HepG2 (cell line): ENCODE data around the gene TRIP4. TPM values are rescaled to one million over a fixed set of nuclear protein-coding genes. Genes with fewer than 3 reads are reported as not detected.

Experiments used
- ATF1 ChIP-seq: IDR thresholded peaks from 2 replicates; pipeline ENCODE4 v1.6.1; 2016; ENCODE audit warnings: mild to moderate bottlenecking, control low read depth
- HOXA7 ChIP-seq: sonication (generic); formaldehyde crosslinking; IDR thresholded peaks from 2 replicates; pipeline ENCODE4 v1.8.1; 2022; ENCODE audit warnings: mild to moderate bottlenecking, missing genetic modification reagents, moderate library complexity
- JUND ChIP-seq: sonication (generic); formaldehyde crosslinking; IDR thresholded peaks from 2 replicates; pipeline ENCODE4 v1.8.0; 2022; ENCODE audit warnings: mild to moderate bottlenecking, missing genetic modification reagents
- MAFK ChIP-seq, 2 experiments: IDR thresholded peaks in 1 of 2; conservative IDR thresholded peaks in 1 of 2; 2 replicates each; pipeline ENCODE4 v1.6.1; 2011; ENCODE audit warnings: improper control_type of control experiment in 2 of 2, low read length in 2 of 2
- MTF1 ChIP-seq: sonication (generic); formaldehyde crosslinking; IDR thresholded peaks from 2 replicates; pipeline ENCODE4 v1.5.0; 2020; ENCODE audit warnings: missing genetic modification reagents
- PBX3 ChIP-seq: sonication (generic); formaldehyde crosslinking; IDR thresholded peaks from 2 replicates; pipeline ENCODE4 v1.8.1; 2023; ENCODE audit warnings: missing genetic modification reagents, inconsistent platforms, borderline replicate concordance
- PRMT3 ChIP-seq: sonication (generic); formaldehyde crosslinking; IDR thresholded peaks from 2 replicates; pipeline ENCODE4 v1.8.1; 2022; ENCODE audit warnings: low read depth, mild to moderate bottlenecking, moderate library complexity, missing genetic modification reagents, borderline replicate concordance
- REXO4 ChIP-seq: sonication (generic); formaldehyde crosslinking; IDR thresholded peaks from 2 replicates; pipeline ENCODE4 v1.8.0; 2022; ENCODE audit warnings: missing genetic modification reagents, mild to moderate bottlenecking, borderline replicate concordance
- TBX3 ChIP-seq: fragments of 450-650 bp; IDR thresholded peaks from 2 replicates; pipeline ENCODE4 v1.6.1; 2017; ENCODE audit warnings: antibody characterized with exemption, mild to moderate bottlenecking, inconsistent platforms, borderline replicate concordance
- TFDP1 ChIP-seq: IDR thresholded peaks from 2 replicates; pipeline ENCODE4 v1.6.1; 2016; ENCODE audit warnings: missing compliant biosample characterization, missing genetic modification reagents, borderline replicate concordance
- ZNF124 ChIP-seq: sonication (generic); formaldehyde crosslinking; IDR thresholded peaks from 2 replicates; pipeline ENCODE4 v1.4.0; 2020; ENCODE audit warnings: missing genetic modification reagents
- ZNF275 ChIP-seq: sonication (generic); formaldehyde crosslinking; IDR thresholded peaks from 2 replicates; pipeline ENCODE4 v1.8.0; 2022; ENCODE audit warnings: missing genetic modification reagents, mild to moderate bottlenecking, inconsistent platforms, borderline replicate concordance
- ZNF629 ChIP-seq: sonication (generic); formaldehyde crosslinking; conservative IDR thresholded peaks from 2 replicates; pipeline ENCODE4 v1.5.0; 2020; ENCODE audit warnings: missing genetic modification reagents
- polyA plus RNA-seq, 8 experiments: library from polyadenylated mRNA; depleted of rRNA in 3 of 8; stranded (reverse) in 7 of 8; unstranded in 1 of 8; fragments of >200 nt; fragmentation: Illumina TruSeq in 4 of 8; extraction: Trizol in 4 of 8; gene quantifications; 2 replicates each; pipeline versions ENCODE4 v1.2.1 to v1.2.3, GENCODE V29; 2011 to 2016; ENCODE audit warnings: low read depth in 4 of 8, missing spikeins in 1 of 8, mixed read lengths in 1 of 8; ENCODE audit not compliant: insufficient read depth in 1 of 8
- total RNA-seq, 5 experiments: library from RNA; depleted of rRNA; stranded (reverse); fragments of >200 nt; fragmentation: Illumina TruSeq; extraction: Trizol; gene quantifications; 2 replicates each; pipeline ENCODE4 v1.2.3, GENCODE V29; 2016; ENCODE audit warnings: low read depth in 1 of 5
- TF ChIP-seq, protein P1 (sequence below): sonication (generic); formaldehyde crosslinking; IDR thresholded peaks from 2 replicates; pipeline ENCODE4 v1.4.0; 2020; ENCODE audit warnings: missing genetic modification reagents
- TF ChIP-seq, protein P2 (sequence below): fragments of 450-650 bp; IDR thresholded peaks from 2 replicates; pipeline ENCODE4 v1.6.1; 2017; ENCODE audit warnings: mild to moderate bottlenecking
- TF ChIP-seq, protein P3 (sequence below): sonication (generic); formaldehyde crosslinking; conservative IDR thresholded peaks from 2 replicates; pipeline ENCODE4 v1.8.0; 2022; ENCODE audit warnings: missing genetic modification reagents
- TF ChIP-seq, protein P4 (sequence below): sonication (generic); formaldehyde crosslinking; IDR thresholded peaks from 2 replicates; pipeline ENCODE4 v1.8.0; 2022; ENCODE audit warnings: mild to moderate bottlenecking, missing genetic modification reagents; ENCODE audit not compliant: insufficient replicate concordance

The TRIP4 gene
- total and polyA plus RNA-seq, 2 of the 13 experiments (the other 11 are each of a cell fraction or from before 2014, with no cell fraction given): 7.1 to 11.8 TPM

- TF ChIP-seq PRMT3 (CRISPR knock-in tag): no peak
- TF ChIP-seq TBX3: no peak
- TF ChIP-seq, protein P1, sequence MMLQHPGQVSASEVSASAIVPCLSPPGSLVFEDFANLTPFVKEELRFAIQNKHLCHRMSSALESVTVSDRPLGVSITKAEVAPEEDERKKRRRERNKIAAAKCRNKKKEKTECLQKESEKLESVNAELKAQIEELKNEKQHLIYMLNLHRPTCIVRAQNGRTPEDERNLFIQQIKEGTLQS (CRISPR knock-in tag): peak; percentile 51; the same call in 1 of the 2 replicates
- TF ChIP-seq, protein P2, sequence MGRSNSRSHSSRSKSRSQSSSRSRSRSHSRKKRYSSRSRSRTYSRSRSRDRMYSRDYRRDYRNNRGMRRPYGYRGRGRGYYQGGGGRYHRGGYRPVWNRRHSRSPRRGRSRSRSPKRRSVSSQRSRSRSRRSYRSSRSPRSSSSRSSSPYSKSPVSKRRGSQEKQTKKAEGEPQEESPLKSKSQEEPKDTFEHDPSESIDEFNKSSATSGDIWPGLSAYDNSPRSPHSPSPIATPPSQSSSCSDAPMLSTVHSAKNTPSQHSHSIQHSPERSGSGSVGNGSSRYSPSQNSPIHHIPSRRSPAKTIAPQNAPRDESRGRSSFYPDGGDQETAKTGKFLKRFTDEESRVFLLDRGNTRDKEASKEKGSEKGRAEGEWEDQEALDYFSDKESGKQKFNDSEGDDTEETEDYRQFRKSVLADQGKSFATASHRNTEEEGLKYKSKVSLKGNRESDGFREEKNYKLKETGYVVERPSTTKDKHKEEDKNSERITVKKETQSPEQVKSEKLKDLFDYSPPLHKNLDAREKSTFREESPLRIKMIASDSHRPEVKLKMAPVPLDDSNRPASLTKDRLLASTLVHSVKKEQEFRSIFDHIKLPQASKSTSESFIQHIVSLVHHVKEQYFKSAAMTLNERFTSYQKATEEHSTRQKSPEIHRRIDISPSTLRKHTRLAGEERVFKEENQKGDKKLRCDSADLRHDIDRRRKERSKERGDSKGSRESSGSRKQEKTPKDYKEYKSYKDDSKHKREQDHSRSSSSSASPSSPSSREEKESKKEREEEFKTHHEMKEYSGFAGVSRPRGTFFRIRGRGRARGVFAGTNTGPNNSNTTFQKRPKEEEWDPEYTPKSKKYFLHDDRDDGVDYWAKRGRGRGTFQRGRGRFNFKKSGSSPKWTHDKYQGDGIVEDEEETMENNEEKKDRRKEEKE: no peak
- TF ChIP-seq ATF1 (CRISPR knock-in tag): no peak
- TF ChIP-seq, protein P3, sequence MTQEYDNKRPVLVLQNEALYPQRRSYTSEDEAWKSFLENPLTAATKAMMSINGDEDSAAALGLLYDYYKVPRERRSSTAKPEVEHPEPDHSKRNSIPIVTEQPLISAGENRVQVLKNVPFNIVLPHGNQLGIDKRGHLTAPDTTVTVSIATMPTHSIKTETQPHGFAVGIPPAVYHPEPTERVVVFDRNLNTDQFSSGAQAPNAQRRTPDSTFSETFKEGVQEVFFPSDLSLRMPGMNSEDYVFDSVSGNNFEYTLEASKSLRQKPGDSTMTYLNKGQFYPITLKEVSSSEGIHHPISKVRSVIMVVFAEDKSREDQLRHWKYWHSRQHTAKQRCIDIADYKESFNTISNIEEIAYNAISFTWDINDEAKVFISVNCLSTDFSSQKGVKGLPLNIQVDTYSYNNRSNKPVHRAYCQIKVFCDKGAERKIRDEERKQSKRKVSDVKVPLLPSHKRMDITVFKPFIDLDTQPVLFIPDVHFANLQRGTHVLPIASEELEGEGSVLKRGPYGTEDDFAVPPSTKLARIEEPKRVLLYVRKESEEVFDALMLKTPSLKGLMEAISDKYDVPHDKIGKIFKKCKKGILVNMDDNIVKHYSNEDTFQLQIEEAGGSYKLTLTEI (CRISPR knock-in tag): no peak
- TF ChIP-seq PBX3 (CRISPR knock-in tag): no peak
- TF ChIP-seq ZNF629 (CRISPR knock-in tag): 0 out of 2 replicates have a peak, but pooled peaks have one; percentile 23
- TF ChIP-seq, protein P4, sequence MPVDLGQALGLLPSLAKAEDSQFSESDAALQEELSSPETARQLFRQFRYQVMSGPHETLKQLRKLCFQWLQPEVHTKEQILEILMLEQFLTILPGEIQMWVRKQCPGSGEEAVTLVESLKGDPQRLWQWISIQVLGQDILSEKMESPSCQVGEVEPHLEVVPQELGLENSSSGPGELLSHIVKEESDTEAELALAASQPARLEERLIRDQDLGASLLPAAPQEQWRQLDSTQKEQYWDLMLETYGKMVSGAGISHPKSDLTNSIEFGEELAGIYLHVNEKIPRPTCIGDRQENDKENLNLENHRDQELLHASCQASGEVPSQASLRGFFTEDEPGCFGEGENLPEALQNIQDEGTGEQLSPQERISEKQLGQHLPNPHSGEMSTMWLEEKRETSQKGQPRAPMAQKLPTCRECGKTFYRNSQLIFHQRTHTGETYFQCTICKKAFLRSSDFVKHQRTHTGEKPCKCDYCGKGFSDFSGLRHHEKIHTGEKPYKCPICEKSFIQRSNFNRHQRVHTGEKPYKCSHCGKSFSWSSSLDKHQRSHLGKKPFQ: no peak
- no peak for TF ChIP-seq MTF1 (CRISPR knock-in tag)
- TF ChIP-seq REXO4 (CRISPR knock-in tag): no peak
- no peak for TF ChIP-seq MAFK (conservative IDR thresholded peaks at IDR 0.05 in 1 of 2, IDR thresholded peaks at IDR 0.05 in 1 of 2; ENCODE audit: low read length in 2 of 2)
- no peak for TF ChIP-seq ZNF275 (CRISPR knock-in tag)
- TF ChIP-seq ZNF124: peak; percentile 69; the same call in 1 of the 2 replicates
- TF ChIP-seq HOXA7: no peak
- no peak for TF ChIP-seq JUND
- TF ChIP-seq TFDP1 (CRISPR knock-in tag): peak; percentile 45; the same call in 1 of the 2 replicates
Measured at GRCh38 chr15:64460206-64460723, 72.6 kb downstream of the TRIP4 start, which contains the start of gene ZNF609 (continued).
